Osteocyte (in vitro differentiated cells): ENCODE data around the gene RPTOR. TPM values are rescaled to one million over a fixed set of nuclear protein-coding genes. Genes with fewer than 3 reads are reported as not detected.

Experiments used
- DNase-seq: peaks from one replicate; pipeline ENCODE4 v3.0.0; 2021; ENCODE audit warnings: mixed read lengths; ENCODE audit not compliant: unreplicated experiment; ENCODE audit errors: extremely low spot score
- H3K27ac Mint-ChIP-seq: one replicate; pipeline ENCODE4 v1.8.0; 2021; ENCODE audit warnings: mild to moderate bottlenecking, mixed read lengths; ENCODE audit not compliant: unreplicated experiment
- H3K27me3 Mint-ChIP-seq: one replicate; pipeline ENCODE4 v1.8.0; 2021; ENCODE audit warnings: mixed read lengths; ENCODE audit not compliant: unreplicated experiment
- H3K36me3 Mint-ChIP-seq: one replicate; pipeline ENCODE4 v1.8.0; 2021; ENCODE audit warnings: mixed read lengths; ENCODE audit not compliant: unreplicated experiment
- H3K4me1 Mint-ChIP-seq: one replicate; pipeline ENCODE4 v1.8.0; 2021; ENCODE audit warnings: mixed read lengths; ENCODE audit not compliant: unreplicated experiment
- H3K4me3 Mint-ChIP-seq: one replicate; pipeline ENCODE4 v1.8.0; 2021; ENCODE audit warnings: mild to moderate bottlenecking, moderate library complexity, mixed read lengths; ENCODE audit not compliant: unreplicated experiment
- H3K9me3 Mint-ChIP-seq: one replicate; pipeline ENCODE4 v1.8.0; 2021; ENCODE audit warnings: mixed read lengths; ENCODE audit not compliant: unreplicated experiment
- total RNA-seq: library from RNA; stranded (reverse); gene quantifications from 2 replicates; pipeline ENCODE4 v1.2.1, GENCODE V29; 2021
- TF ChIP-seq, protein P1 (sequence below): fragments of 200-600 bp; sonication (generic); IDR thresholded peaks from 2 replicates; pipeline ENCODE4 v1.5.0; 2021; ENCODE audit warnings: antibody characterized with exemption, mild to moderate bottlenecking, moderate library complexity

The RPTOR gene
- total RNA-seq, 1 donor from 2014 or later = 36.0 TPM

DNA sequence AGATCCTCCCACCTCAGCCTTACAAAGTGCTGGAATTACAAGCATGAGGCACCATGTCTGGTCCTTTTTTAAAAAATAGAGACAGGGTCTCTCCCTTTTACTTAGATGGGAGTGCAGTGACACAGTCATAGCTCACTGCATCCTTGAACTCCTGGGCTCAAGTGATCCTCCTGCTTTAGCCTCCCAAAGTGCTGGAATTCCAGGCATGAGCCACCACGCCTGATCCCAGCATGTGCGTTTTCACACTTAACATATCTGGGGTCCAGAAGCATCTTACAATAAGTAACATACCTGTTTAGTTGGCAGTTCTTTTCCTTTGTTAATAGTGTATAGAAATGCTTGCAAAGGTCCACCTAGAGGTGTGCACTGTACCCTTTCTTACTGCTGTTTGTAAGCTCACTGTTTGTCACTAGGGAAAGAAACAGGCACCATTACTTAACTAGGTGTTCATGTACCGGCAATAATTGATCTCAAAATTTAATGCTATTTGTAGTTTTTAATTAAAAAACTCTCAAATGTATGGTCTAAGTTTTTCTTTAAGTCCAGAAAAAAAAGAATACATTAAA, 221.7 kb downstream of the RPTOR start:
- H3K9me3 Mint-ChIP-seq = no peaks in the 10 kb centered on the region
- H3K27ac Mint-ChIP-seq = no peak overlapping the region
- peaks cover 4% of the 10 kb centered on the region for H3K36me3 Mint-ChIP-seq
- no peak for DNase-seq
- H3K27me3 Mint-ChIP-seq = no peaks in the 10 kb centered on the region
- TF ChIP-seq, protein P1, sequence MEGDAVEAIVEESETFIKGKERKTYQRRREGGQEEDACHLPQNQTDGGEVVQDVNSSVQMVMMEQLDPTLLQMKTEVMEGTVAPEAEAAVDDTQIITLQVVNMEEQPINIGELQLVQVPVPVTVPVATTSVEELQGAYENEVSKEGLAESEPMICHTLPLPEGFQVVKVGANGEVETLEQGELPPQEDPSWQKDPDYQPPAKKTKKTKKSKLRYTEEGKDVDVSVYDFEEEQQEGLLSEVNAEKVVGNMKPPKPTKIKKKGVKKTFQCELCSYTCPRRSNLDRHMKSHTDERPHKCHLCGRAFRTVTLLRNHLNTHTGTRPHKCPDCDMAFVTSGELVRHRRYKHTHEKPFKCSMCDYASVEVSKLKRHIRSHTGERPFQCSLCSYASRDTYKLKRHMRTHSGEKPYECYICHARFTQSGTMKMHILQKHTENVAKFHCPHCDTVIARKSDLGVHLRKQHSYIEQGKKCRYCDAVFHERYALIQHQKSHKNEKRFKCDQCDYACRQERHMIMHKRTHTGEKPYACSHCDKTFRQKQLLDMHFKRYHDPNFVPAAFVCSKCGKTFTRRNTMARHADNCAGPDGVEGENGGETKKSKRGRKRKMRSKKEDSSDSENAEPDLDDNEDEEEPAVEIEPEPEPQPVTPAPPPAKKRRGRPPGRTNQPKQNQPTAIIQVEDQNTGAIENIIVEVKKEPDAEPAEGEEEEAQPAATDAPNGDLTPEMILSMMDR = no peak
- H3K4me3 Mint-ChIP-seq = no peak overlapping the region
- H3K4me1 Mint-ChIP-seq = peaks cover 14% of the 10 kb centered on the region

DNA sequence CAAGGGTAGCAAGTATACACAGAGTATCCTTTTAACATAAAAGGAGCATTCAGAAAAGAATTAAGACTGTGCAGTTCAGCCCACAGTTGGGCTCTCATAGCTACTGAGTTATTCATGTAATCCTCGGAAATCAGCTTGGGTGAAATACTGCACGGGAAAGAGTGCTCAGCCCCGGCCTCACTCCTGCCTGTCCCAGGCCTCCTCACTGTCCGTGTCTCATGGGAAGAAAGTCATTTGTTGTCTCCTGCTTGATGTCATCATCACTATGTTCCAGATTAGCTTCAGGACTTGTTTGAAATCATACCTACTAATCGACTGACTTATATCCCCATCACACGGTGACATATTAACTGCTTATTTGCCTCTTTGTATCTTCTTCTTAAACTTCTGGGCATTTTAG, 223.8 kb downstream of the RPTOR start:
- Mint-ChIP-seq H3K27me3 (no peaks in the 10 kb centered on the region), H3K4me3 (no peak overlapping the region), H3K36me3 (peaks cover 4% of the 10 kb centered on the region), H3K9me3 (no peaks in the 10 kb centered on the region), H3K4me1 (peaks cover 10% of the 10 kb centered on the region), H3K27ac (no peak overlapping the region)
- DNase-seq = no peak
- TF ChIP-seq, protein P1 = no peak

DNA sequence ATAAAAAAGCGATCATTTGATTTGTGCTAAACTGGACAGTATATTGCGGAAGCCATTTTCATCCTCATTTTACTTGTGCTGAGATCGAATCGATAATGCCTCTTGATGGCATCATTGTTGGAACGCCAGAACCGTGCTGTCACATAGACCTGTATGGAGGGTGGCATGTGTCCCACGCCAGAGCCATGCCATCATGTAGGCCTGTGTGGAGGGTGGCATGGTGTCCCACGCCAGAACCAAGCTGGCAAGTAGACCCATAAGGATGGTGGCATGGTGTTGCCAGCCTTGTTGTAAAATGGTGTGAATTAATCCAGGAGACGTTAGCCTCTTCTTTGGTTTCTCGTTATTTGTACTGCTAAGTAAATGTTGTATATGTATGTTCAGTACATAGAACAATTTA, 224.3 kb downstream of the RPTOR start:
- H3K4me1 Mint-ChIP-seq = peaks cover 15% of the 10 kb centered on the region
- H3K27me3 Mint-ChIP-seq = no peaks in the 10 kb centered on the region
- H3K4me3 Mint-ChIP-seq = no peak overlapping the region
- H3K27ac Mint-ChIP-seq = no peak overlapping the region
- no peak for DNase-seq
- TF ChIP-seq, protein P1 = no peak
- H3K36me3 Mint-ChIP-seq = peaks cover 4% of the 10 kb centered on the region
- H3K9me3 Mint-ChIP-seq = no peaks in the 10 kb centered on the region

DNA sequence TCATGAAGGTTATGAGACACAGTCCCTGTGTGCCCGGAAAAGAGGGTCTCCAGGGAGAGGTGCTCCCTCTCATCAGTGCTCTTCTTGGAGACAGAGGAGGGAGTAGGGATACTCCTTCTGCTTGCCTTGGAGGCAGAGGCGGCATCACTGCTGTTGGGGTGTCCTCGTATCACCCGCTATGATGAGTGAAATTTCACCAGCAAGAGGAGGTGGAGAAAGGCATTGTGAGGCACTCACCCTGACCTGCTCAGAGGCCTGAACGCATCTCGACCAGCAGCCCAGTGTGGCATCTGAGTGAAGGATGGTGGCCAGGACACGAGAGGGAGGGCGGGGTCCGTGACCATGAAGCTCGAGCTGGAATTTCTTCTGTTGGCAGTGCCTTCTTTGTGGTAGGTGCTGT, 224.9 kb downstream of the RPTOR start:
- TF ChIP-seq, protein P1 = no peak
- DNase-seq = no peak

DNA sequence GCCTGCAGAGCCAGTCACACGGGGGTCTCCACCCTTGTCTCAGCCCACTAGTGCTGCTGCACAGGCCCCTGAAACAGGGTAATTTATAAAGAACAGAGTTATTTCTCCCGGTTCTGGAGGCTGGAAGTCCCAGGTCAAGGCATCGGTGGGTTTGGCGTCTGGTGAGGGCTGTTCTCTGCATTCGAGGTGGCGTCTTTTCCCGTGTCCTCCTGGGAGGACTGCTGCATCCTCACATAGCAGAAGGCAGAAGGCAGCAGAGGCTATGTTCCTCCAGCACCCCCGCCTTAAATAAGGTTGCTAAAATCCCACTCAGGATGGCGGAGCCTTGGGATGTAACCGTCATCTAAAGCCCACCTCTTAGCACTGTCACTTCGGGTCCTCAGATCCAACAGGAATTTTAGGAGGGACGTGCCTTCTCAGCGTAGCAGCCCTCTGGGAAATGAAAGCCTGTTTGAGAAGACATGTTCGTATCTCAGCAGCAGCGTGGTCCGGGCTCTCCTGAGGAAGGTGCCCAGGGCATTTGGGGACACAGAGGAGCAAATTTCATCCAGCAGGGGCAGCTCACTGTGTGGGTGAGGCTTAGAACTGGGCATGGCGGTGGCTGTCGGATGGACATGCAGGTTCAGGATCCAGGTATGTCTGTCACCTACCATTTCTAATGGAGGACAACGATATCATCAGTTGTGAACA, 225.4 kb downstream of the RPTOR start:
- H3K9me3 Mint-ChIP-seq = no peaks in the 10 kb centered on the region
- peaks cover 25% of the 10 kb centered on the region for H3K4me1 Mint-ChIP-seq
- TF ChIP-seq, protein P1 = no peak
- DNase-seq = no peak
- H3K27me3 Mint-ChIP-seq = no peaks in the 10 kb centered on the region
- peaks cover 7% of the 10 kb centered on the region for H3K36me3 Mint-ChIP-seq
- no peak overlapping the region for H3K4me3 Mint-ChIP-seq
- H3K27ac Mint-ChIP-seq = no peak overlapping the region

More for the DNA sequence above, 224.9 kb downstream of the RPTOR start:
- Mint-ChIP-seq H3K27ac (no peak overlapping the region), H3K4me1 (peaks cover 20% of the 10 kb centered on the region), H3K4me3 (no peak overlapping the region), H3K27me3 (no peaks in the 10 kb centered on the region), H3K36me3 (peaks cover 4% of the 10 kb centered on the region), H3K9me3 (no peaks in the 10 kb centered on the region)
